Measurements from ENCODE around the gene BCOR.

Gene BCOR

DNA sequence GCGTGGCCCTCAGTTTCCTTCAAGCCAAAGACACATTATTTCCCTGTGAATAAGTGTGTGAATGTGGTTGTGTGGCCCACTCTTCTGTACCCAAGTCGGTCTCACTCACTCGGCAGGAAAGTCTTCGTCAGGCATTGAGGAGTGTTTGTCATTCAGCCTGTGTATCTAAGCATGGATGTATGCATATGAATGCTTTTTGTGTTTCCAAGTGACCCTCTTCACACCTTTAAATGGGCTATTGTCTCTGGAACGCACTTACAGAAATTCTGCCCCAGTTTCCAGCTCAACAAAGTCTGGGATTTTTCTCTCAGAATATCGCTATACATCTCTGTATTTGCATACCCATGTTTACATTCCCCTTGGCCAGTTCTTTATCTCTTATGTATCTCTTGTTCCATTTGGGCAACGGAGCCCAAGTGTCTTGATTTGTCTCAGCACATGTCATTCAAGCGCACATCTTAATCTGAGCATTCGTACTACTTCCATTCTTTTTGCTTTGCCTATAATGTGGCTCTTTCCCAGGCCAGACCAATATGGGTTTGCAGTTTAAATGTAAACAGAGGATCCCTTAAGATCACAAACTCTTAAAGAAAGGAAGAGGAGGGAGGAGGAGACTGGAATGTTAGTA, 4.8 kb downstream of the BCOR start:
- peaks cover 98% of the 10 kb centered on the region for H3K79me2 ChIP-seq (ENCODE audit: insufficient read depth, low read length)
- no peak overlapping the region for H3K9ac ChIP-seq (ENCODE audit: low read depth, low read length)
- no peak for TF ChIP-seq EZH2 (IDR thresholded peaks at IDR 0.05; ENCODE audit: borderline replicate concordance, low read depth, low read length, severe bottlenecking)
- TF ChIP-seq CTCF (IDR thresholded peaks at IDR 0.05; ENCODE audit: borderline replicate concordance, extremely low read depth, low read length, poor library complexity, severe bottlenecking), result no peak
- DNase-seq (no peak), ATAC-seq (ENCODE audit: insufficient read depth, low read depth) (no peak)
- H4K20me1 ChIP-seq (ENCODE audit: insufficient read depth, low read length), result peaks cover 79% of the 10 kb centered on the region
- H3K36me3 ChIP-seq (ENCODE audit: insufficient read depth, low read length), result peaks cover 19% of the 10 kb centered on the region
- H3K4me1 ChIP-seq (ENCODE audit: insufficient read depth, low read length), result peaks cover 35% of the 10 kb centered on the region
- peak overlapping the region in 1 of 2 experiments; percentile 8; a peak in 1 of 4 replicates for H3K4me3 ChIP-seq (ENCODE audit: low read depth in 1 of 2, low read length in 2 of 2)
- H3K27me3 ChIP-seq (ENCODE audit: insufficient read depth, low read length, poor library complexity), result no peaks in the 10 kb centered on the region
- H3K27ac ChIP-seq (ENCODE audit: low read length), result peak overlapping the region; percentile 32; the same call in 1 of the 2 replicates
- no peak overlapping the region for H2AFZ ChIP-seq (ENCODE audit: low read depth, low read length)
- H3K9me3 ChIP-seq (ENCODE audit: insufficient read depth, low read length, severe bottlenecking), result no peaks in the 10 kb centered on the region
- peak overlapping the region; percentile 87; the same call in 1 of the 2 replicates for H3K4me2 ChIP-seq (ENCODE audit: insufficient read depth, low read length)

- TF ChIP-seq EZH2 (IDR thresholded peaks at IDR 0.05; ENCODE audit: borderline replicate concordance, low read depth, low read length, severe bottlenecking) (no peak), CTCF (IDR thresholded peaks at IDR 0.05; ENCODE audit: borderline replicate concordance, extremely low read depth, low read length, poor library complexity, severe bottlenecking) (no peak)
- DNase-seq, result no peak
- Histone ChIP-seq H4K20me1 (ENCODE audit: insufficient read depth, low read length) (peaks cover 88% of the 10 kb centered on the region), H3K4me2 (ENCODE audit: insufficient read depth, low read length) (no peak overlapping the region), H3K27me3 (ENCODE audit: insufficient read depth, low read length, poor library complexity) (no peaks in the 10 kb centered on the region), H2AFZ (ENCODE audit: low read depth, low read length) (no peak overlapping the region), H3K9me3 (ENCODE audit: insufficient read depth, low read length, severe bottlenecking) (no peaks in the 10 kb centered on the region), H3K4me1 (ENCODE audit: insufficient read depth, low read length) (peaks cover 38% of the 10 kb centered on the region), H3K79me2 (ENCODE audit: insufficient read depth, low read length) (peaks cover 100% of the 10 kb centered on the region), H3K36me3 (ENCODE audit: insufficient read depth, low read length) (peaks cover 26% of the 10 kb centered on the region), H3K4me3 (ENCODE audit: low read depth in 1 of 2, low read length in 2 of 2) (no peak overlapping the region), H3K9ac (ENCODE audit: low read depth, low read length) (no peak overlapping the region), H3K27ac (ENCODE audit: low read length) (no peak overlapping the region)
- no peak for ATAC-seq (ENCODE audit: insufficient read depth, low read depth)
Observed at GRCh38 chrX:40091691-40092421, 5.9 kb downstream of the BCOR start.

DNA sequence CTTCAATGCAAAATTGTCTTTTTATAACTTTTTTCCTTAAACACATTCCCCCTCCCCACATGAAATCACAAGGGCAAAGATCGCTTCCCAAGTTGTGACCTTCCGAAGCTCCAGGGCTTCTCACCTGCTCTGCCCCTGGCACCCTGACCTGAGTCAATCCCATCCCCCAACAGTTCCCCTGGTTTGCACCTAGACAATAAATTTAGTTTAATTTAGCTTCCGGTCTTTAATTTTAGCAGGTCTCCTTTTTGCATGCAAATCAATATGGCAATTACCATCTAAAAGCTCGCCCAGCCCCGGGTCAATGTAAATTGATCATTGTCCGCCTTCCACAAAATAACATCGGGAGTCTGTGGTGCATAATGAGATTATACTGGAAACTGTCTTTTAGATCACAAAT, 6.8 kb downstream of the BCOR start:
- Histone ChIP-seq H3K79me2 (ENCODE audit: insufficient read depth, low read length) (peaks cover 100% of the 10 kb centered on the region), H3K27ac (ENCODE audit: low read length) (no peak overlapping the region), H4K20me1 (ENCODE audit: insufficient read depth, low read length) (peaks cover 96% of the 10 kb centered on the region), H3K9me3 (ENCODE audit: insufficient read depth, low read length, severe bottlenecking) (no peaks in the 10 kb centered on the region), H3K4me1 (ENCODE audit: insufficient read depth, low read length) (peaks cover 38% of the 10 kb centered on the region), H3K36me3 (ENCODE audit: insufficient read depth, low read length) (peaks cover 34% of the 10 kb centered on the region), H3K27me3 (ENCODE audit: insufficient read depth, low read length, poor library complexity) (no peaks in the 10 kb centered on the region), H3K4me3 (ENCODE audit: low read depth in 1 of 2, low read length in 2 of 2) (no peak overlapping the region), H2AFZ (ENCODE audit: low read depth, low read length) (no peak overlapping the region), H3K9ac (ENCODE audit: low read depth, low read length) (no peak overlapping the region), H3K4me2 (ENCODE audit: insufficient read depth, low read length) (no peak overlapping the region)
- no peak for DNase-seq
- no peak for ATAC-seq (ENCODE audit: insufficient read depth, low read depth)
- TF ChIP-seq EZH2 (IDR thresholded peaks at IDR 0.05; ENCODE audit: borderline replicate concordance, low read depth, low read length, severe bottlenecking) (no peak), CTCF (IDR thresholded peaks at IDR 0.05; ENCODE audit: borderline replicate concordance, extremely low read depth, low read length, poor library complexity, severe bottlenecking) (no peak)

Measured in DND-41 (cell line).